HCEC 1CT (cell line): ENCODE data around the gene KREMEN2.
"Not testable (repeated sequence)": the region's sequence is repeated elsewhere in the genome, so short reads cannot be mapped to it uniquely, and the experiment has no call there.

Source experiments
- DNase-seq: peaks from one replicate; pipeline ENCODE4 v3.0.0-alpha.2; 2017

The KREMEN2 gene

GRCh38 chr16:2963723-2964474 lies at the start of gene KREMEN2:
TSS of gene KREMEN2 (plus strand) at chr16:2964275. CDS start at chr16:2964521, 246 bp downstream.
- no peak for DNase-seq

- DNase-seq: no peak
These were observed 48.7 kb upstream of the KREMEN2 start for GRCh38 chr16:2915196-2915929.

- DNase-seq: peak; percentile 46
These were observed 44.4 kb upstream of the KREMEN2 start for GRCh38 chr16:2919511-2920255.

- DNase-seq: no peak
These were observed 40.6 kb upstream of the KREMEN2 start for GRCh38 chr16:2923481-2923880.

- no peak for DNase-seq
These were observed 38.9 kb upstream of the KREMEN2 start for GRCh38 chr16:2924901-2925755.

GRCh38 chr16:2925951-2926649 lies 38.0 kb upstream of the KREMEN2 start:
- DNase-seq: no peak

GRCh38 chr16:2926650-2926999 lies 37.5 kb upstream of the KREMEN2 start:
- DNase-seq: no peak

- DNase-seq: peak; percentile 76
These were observed 36.9 kb upstream of the KREMEN2 start for GRCh38 chr16:2927010-2927646.

- not testable (repeated sequence) for DNase-seq
These were observed 35.9 kb upstream of the KREMEN2 start for GRCh38 chr16:2928151-2928550.

GRCh38 chr16:2928796-2929195 lies 35.3 kb upstream of the KREMEN2 start:
- no peak for DNase-seq

GRCh38 chr16:2929693-2930092 lies 34.4 kb upstream of the KREMEN2 start:
- no peak for DNase-seq

- no peak for DNase-seq
These were observed 33.8 kb upstream of the KREMEN2 start for GRCh38 chr16:2930236-2930635.

GRCh38 chr16:2931231-2931914 lies 32.7 kb upstream of the KREMEN2 start:
- DNase-seq: not testable (repeated sequence)

GRCh38 chr16:2933136-2933535 lies 30.9 kb upstream of the KREMEN2 start:
- DNase-seq: no peak

GRCh38 chr16:2933701-2934100 lies 30.4 kb upstream of the KREMEN2 start:
- no peak for DNase-seq

- no peak for DNase-seq
These were observed 29.6 kb upstream of the KREMEN2 start for GRCh38 chr16:2934450-2934849.

- DNase-seq: no peak
These were observed 27.6 kb upstream of the KREMEN2 start for GRCh38 chr16:2936436-2937011.

- no peak for DNase-seq
These were observed 26.9 kb upstream of the KREMEN2 start for GRCh38 chr16:2937170-2937569.

GRCh38 chr16:2938206-2938605 lies 25.9 kb upstream of the KREMEN2 start:
- no peak for DNase-seq

GRCh38 chr16:2939968-2940367 lies 24.1 kb upstream of the KREMEN2 start:
- DNase-seq: no peak

- no peak for DNase-seq
These were observed 22.0 kb upstream of the KREMEN2 start for GRCh38 chr16:2942045-2942444.
